Measurements from ENCODE around the gene PRCD.

Gene PRCD

DNA sequence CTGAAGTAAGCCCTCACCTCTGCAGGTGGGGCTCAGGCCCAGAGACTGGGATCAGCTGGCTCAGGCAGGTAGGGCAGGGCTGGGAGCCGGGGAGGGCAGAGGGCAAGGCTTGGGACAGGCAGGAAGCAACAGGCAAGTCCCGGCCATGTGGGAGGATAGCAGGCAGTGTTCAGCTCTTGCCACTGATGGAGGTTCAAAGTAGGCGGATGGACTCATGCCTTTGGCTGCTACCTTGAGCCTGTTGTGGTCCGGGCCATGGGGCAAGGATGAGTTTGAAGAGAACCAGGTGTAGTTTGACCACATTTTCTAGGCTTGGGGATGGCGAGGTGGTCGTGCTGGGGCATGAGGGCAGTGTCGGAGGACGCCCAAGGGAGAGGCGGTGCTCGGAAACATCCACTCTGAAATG is 2.7 kb downstream of the PRCD start:
- no peak for DNase-seq

DNA sequence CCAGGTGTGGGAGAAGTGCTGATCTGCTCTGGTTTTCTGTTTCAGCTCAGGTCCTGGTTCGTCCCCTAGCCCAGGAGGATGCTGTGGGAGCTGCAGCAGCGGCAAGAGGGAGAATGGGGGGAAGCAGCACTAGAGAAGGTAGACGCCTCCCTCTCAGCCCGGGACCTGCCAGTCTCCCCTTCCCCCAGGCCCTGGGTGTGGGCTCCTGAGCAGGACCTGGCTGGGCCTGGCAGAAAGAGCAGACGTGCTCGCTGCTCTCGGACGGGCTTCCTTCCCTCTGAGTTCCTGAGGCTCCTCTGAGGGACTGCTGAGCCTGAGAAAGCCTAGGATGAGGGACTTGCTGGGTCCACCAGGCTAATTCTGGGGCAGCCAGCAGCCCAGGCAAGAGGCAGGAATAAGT is 3.1 kb downstream of the PRCD start:
- DNase-seq = no peak

DNA sequence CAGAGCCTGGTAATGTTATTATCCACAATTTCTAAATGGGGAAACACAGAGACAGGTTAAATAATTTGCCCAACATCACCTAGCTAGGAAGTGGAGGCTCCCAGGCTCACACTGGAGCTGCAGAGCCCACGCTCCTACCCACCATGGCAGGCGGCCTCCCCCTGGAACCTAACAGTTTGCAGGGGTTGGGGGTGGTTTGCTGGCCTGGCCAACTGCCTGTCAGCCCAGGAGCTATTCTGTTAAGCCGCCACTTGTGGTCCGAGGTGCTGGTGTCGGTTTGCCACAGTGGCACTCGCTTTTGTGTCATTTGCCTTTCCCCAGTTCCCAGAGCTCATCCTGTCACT is 3.6 kb downstream of the PRCD start:
- no peak for DNase-seq

DNA sequence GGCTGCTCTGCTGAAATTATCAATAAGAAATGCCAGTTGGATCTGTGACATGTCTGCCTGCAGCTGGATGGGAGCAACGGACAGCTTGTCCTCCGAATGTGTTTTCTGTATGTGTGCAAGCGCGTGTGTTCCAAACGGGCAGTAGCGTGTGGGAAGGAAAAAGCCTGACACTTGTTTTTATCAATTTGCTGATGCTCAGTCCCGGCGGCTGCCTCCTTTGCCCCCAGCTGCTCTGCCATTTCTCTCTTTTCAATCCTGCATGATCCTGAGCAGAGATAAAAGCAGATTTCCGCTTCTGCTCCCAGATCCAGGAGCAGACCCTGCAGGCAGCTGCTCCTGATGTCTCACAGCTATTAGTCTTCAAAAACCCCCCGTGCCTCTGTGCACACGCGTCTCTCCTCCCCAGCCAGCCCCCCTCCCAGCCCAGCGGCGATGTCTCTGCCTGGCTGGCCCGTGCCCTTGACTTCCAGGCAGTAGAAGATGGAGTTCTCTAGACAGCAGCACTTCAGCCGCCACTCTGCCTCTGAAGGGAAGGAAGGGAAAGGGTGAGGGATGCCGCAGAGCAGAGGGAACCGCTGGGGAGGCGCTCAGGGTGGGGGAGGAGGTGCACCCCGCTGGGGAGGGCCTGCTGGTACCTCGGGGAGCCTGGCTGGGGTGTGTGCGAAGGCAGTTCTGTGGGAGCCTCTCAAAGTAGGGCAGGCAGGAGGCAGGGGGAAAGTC is 4.1 kb downstream of the PRCD start:
- no peak for DNase-seq

DNA sequence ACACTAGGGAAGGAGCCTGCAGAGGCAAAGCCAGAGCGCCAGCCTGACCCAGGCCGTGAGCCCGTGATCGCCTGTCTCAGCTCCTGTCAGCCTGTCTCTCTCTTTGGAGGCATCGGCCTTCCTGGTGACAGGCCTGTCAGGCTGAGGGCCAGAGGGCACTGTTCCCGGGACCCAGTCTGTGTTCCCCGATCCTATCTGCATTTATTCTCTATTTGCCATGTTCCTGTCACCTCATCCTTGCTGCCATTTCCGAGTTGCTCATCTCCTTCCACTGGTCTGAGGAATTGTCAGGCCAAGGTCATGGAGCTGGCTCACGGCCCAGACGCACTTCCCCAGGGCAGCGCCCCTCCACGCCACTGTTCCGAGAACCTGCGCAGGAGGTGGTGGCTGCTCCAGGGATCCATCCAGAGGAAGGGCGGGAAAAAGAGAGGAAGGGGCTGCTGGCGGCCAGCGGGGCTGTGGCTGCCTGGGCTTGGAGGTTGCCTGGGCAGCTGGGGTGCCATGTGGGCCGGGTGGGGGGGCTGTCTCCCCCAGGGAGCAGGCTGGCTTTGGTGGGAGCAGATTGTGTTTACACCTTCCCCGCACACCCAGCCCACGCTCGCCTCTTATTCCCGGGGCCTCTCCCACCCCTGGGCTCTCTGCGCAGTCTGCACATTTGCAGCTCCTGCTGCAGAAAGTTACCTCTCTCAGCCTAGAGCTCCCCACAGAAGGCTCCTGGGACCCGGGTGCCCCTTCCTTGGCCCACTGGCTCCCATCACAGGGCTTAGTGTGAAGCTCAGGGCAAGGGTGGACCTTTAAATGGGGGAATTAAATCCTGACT is 4.9 kb downstream of the PRCD start:
- DNase-seq = no peak

DNA sequence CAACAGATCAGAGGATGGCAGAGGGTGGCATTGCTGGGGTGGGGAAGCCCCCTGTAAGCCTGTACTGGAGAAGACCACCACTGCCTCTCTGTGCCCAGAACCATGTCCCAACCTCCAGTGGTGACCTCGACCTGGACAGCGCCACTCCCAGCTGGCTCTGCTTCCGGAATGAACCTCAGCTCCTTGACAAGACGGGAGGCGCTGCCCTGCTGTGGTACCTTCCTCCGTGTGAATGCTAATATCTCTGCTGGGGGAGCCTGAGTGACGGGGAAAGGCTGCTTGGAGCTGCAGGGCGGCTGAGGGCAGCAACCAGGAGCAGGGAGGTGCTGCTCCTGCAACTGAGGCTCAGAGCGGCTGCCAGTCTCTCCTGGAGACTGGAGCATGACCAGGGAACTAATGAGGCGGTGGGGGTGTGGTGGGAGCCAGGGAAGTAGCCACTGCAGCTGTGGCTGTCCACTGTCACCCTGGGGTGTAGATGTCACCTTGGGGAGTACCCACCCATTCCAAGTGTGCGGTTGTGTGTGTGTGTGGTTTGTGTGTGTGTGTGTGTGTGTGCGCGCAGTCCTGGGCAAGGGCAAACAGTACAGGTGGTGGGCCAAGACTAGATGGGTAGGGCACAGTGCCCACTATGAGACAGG is 6.2 kb downstream of the PRCD start:
- DNase-seq = no peak

DNA sequence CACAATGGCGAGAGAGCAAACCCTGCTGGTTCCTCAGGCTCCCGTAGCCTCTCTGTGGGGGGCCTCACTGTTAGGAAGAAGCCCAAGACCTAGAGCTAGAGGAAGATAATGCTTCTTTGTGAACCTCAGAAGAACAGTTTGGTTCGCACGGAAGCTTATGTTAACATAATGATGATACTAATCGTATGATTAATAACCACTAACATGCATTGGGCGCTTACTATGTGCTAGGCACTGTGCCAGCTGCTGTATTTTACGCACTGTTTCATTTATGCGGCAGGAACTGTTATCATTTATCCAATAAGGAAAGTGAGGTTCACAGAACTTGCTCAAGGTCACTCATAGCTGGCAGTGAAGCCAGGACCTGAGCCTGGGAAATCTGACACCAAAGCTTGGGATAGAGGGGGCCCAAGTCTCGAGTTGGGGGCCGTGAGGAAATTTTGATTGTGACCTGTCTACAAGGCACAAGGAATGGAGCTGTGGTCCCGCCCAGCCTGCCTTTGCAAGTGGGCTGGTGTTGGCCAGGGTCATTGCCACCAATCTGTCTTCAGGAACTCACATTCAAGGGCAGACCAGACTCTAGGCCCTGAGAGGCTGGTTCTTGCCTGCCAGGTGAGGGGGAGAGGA is 6.8 kb downstream of the PRCD start:
- DNase-seq = peak; percentile 59

DNA sequence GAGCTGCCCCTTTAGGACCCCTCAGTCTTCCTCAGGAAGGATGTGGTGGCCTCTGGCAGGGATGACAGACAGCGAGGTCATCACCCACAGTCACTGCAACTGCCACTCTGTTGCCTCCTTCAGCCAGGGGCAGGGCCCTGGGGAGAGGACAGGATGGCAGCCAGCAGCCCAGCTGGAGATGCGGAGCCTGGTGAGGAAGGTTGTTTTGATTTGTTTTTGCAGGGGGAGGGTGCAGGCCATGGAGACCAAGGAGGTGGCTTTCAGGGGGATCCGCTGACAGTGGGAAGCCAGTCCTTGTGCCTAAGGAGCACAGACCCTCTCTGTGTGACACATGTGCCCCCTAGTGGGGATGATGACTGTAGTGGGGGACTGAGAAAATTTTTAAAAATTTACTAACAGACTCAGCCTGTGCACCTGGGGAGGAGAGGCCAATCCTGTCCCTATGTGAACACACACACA is 7.4 kb downstream of the PRCD start:
- DNase-seq = peak; percentile 90

DNA sequence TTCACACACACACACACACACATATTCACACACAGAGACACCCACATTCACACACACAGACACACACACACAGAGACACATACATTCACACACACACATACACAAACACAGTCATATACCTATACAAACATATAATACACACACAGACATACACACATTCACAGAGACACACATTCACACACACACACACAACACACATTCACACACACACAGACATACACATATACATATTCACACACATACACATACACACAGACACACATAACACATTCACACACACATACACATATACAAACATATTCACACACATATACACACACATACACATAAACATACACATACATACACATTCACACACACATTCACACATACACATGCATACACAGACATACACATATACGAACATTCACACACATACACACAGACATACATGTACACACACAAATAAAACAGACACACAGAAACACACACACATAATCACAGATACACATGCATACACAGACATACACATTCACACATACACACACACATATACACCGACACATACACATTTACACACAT is 7.9 kb downstream of the PRCD start:
- no peak for DNase-seq

DNA sequence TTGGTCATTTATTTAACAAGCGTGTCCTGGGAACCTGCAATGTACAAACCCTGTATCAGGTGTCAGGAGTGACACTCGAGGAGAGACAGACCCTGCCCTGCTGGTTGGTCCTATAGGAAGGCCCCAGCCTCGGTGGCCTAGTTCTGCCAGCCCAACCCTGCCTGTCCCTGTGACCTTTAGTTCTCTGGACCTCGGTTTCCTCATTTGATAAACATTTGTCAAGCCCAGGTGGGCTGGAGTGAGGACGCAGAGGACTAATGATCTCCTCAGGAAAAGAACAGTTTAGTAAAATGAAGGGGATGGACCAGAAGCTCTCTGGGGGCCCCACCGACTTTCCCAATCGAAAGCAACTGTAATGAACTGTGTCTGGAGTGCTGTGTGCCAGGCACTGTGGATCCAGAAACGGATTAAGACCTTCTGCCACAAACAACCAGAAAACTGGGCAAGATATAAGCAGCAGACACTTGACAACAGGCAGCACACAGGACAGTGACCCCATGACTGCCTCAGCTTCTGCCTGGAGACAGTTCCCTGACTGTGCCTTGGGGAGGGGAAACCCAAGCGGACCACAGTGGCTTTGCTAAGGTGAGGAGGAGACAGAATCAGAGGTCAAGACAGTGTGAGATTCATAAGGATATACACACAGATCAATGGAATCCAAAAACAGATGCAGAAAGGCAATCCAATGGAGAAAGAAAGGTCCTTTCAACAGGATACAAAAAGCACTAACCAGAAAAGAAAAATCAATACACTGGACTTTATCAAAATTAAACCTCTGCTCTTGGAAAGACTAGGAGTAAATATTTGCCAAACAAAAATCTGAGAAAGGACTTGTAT is 8.8 kb downstream of the PRCD start:
- no peak for DNase-seq

DNA sequence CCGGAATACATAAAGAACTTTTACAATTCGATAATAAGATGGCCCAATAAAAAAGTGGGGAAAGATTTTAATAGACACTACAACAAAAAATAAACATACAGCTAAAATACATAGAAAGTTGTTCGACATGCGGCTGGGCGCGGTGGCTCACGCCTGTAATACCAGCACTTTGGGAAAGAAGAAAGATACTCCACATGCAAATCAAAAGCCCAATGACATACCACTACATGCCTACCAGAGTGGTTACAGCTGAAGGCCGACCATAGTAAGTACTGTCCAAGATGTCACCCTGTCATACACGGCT is 9.3 kb downstream of the PRCD start:
- no peak for DNase-seq

DNA sequence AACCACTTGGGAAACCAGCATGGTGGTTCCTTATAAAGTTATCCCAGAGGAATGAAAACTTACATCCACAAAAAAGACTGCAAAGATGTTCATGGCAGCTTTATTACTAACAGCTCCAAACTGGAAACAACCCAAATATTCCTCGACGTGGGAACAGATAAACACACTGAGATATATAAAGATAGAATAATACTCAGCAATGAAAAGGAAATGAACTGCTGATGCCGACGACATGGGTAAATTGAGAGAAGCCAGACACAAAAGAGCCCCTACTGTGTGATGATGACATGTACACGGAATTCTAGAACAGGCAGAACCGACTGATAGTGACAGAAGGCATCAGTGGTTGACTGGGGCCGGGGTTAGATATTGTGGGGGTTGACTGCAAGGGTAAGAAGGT is 9.7 kb downstream of the PRCD start:
- no peak for DNase-seq

DNA sequence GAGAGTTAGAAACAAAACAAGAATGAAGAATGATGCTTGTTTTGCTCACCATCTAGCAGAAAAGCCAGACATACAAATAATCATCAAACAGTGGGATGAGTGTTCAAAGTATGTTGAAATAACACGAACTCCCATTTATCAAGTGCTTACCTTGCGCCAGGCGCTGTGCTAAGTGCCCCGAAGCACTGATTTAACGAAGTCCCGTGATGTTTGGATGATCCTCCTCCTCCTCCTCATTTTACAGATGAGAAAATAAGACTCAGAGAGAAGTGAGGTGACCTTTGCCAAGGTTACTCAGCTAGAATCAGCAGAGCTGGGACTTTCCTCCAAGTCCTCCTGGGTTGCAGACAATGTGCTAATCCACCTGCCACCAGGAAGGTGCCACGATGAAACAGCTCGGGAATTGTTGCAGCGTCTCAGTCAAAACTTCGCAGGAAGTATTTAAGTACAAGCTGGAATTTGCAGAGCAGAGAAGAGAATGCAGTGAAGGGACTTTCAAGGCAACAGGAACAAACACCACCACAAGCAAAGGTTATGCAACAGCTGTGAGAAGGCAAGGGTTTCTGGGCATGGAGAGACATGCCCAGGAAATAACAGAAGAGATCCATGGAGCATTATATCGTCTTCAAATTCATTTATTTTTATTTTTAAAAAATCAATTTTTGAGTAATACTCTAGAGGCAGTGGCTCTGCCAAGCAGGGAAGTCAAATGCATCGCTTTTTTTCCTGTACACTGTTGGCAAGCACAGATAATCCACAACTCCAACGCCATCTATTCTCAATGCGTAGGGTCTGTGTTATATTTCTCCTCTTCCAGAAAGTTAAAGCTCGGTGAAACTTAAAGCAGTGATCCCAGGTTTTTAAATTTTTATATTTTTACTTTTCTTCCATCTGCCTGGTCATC is 11.1 kb downstream of the PRCD start:
- DNase-seq = peak; percentile 53

DNA sequence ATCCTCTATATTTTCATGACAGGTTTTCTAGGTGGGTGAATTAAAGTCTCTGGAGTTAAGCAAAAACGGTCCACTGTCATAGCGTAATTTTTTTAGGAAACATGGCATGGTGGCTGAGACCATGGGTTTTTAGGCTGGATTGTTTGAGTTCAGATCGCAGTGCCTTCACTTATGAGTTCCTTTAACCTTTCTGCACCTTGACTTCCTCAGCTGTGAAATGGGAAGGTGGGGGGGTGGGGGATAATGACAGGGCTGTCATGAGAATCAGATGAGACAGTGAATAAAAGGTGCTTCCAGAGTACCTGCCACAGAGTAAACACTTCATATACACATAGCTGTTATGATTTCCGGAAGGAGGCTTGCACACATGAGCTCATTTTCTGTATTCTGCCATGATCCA is 11.8 kb downstream of the PRCD start:
- DNase-seq = no peak

DNA sequence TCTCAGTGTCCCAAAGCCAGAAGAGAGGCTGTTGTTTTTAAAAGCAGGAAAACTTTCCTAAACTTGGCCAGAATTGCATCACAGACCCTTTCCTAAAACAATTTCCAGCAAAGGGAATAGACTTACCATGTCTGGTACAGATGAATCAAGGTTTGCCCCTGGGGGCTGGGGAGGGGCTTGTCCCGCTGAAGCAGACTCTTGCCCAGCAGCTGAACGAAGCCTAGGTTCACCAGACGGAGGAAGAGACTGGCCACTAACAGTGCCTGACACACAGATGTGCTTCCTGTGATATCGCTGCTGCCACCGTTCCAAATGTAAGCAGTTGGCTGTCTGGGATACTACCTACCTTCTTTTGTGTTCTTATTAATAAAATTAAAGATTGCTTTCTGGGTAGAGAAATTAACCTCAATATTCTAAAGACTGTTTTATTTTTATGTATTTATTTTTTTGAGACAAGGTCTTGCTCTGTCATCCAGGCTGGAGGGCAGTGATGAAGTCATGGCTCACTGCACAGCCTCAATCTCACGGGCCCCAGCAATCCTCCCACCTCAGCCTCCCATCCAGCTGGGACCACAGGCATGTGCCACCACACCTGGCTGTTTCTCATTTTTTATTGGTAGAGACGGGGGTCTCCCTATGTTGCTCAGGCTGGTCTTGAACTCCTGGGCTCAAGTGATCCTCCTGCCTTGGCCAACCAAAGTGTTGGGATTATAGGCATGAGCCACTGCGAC is 13.5 kb downstream of the PRCD start:
- DNase-seq = peak; percentile 80

DNA sequence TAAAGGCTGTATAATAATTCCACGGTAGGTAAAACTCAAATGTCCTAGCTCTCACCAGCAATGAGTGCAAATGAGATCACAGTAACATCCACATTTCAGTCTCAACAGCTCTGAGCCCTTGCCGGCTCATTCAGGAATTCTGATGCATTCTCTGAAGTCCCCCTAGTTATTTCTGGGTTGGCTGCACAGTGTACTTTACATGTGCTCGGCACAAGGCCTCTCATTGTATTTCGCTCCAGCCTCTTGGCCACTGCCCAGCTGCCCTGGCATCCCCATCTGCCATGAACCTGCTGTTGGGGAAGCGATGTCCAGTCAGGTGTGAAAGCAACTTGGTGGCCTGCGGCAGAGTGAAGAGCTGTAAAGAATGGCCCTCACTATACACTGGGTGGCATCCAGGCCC is 14.3 kb downstream of the PRCD start:
- no peak for DNase-seq

DNA sequence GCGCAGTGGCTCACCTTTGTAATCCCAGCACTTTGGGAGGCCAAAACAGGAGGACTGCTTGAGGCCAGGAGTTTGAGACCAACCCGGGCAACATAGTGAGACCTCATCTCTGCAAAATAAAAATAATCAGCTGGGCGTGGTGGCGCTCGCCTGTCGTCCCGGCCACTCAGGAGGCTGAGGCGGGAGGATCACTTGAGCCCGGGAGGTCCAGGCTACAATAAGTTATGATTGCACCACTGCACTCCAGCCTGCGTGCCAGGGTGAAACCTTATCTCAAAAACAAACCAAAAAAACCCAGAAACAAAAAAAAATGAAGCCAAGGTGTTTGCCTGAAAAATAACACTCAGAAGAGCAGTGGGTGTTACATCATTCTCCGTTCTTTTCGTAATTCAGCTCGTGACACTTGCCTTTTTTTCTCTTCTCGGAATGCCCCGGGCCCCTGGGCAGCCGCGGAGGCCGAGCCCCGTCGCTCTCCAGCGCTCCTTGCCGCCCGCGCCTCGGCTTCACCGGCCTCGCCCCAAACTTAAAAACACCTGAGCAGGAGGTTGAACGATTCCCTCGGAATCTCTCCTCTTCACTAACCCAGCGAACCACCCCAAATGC is 17.0 kb downstream of the PRCD start:
- DNase-seq = peak; percentile 71

DNA sequence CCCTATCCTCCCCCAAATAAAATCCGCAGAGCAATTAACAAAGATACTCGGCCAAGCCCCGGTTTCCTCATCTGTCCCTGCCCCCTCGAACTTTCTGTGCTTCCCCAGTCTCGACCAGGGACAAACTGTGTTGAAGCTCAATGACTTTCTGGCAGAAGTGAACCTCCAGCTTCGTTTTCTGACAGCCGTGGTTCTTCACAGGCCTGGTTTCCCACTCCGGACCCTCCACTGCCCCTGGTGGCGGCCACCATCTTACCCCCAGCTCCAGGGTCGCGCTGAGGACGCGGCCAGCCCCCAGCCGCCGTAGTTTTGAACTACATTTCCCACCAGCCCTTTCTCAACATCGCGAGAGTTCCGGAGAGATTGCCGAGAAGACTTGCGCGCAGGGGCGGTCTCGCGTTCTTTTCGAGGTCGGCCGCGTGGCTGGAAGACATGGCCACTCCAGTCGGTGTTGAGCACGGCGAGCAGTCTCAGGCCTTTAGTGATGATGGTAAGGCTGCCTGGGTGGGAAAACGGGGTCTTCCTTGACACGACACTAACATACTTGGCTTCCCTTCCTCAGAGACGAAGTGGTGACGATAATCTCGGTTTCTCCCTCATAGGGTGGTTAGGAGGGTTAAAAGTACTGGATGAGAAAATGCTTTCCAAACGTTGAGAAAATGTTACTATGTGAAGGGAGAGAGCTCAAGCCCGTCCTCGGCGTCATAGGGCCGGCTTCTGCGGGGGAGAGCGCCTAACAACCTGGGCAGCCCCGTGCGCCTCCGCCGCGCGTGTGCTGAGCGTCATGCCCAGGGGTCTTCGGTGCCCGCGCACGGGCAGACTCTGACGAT is 17.7 kb downstream of the PRCD start:
- peak; percentile 98 for DNase-seq

Measured in hematopoietic multipotent progenitor cell treated with erythropoietin and hydrocortisone succinate and interleukin-3 and kit ligand, for 4 days (in vitro differentiated cells).